Activated T-helper 9 cell treated with anti-CD3 and anti-CD28 coated beads, Interleukin-2, amount 50 U/mL, for 16 hours (primary cell): ENCODE measurements around the gene RAC2.
A peak's percentile ranks its signal among the peaks of the same experiment; 100 is the strongest.

Experiments
- DNase-seq: peaks from one replicate; pipeline ENCODE4 v3.0.0-alpha.2; 2020; ENCODE audit warnings: low read depth

The RAC2 gene

GRCh38 chr22:37244114-37244921 is at the start of gene RAC2:
Gene RAC2, minus strand, starts transcription at chr22:37244269. Its CDS starts 121 bp downstream, at chr22:37244148.
- DNase-seq = peak; percentile 85

DNA sequence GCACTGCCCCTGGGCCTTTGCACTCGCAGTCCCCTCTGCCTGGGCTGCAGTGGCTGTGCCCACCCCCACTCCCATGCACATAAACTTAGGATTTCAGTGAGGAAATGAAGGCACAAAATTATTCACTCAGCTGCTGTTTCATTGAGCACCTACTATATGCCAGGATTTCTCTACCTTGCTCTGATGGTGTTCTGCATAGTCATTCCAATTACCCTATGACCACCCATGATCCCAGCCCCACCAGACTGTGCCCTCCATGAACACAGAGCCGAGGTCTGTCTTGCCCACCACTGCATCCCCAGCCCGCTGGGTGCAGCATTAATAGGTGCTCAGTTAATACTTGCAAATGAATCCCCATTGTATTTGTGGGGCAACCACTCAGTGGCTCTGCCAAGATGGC is 49.1 kb upstream of the RAC2 start:
- DNase-seq = no peak

GRCh38 chr22:37292641-37293040 is 48.6 kb upstream of the RAC2 start:
- no peak for DNase-seq

DNA sequence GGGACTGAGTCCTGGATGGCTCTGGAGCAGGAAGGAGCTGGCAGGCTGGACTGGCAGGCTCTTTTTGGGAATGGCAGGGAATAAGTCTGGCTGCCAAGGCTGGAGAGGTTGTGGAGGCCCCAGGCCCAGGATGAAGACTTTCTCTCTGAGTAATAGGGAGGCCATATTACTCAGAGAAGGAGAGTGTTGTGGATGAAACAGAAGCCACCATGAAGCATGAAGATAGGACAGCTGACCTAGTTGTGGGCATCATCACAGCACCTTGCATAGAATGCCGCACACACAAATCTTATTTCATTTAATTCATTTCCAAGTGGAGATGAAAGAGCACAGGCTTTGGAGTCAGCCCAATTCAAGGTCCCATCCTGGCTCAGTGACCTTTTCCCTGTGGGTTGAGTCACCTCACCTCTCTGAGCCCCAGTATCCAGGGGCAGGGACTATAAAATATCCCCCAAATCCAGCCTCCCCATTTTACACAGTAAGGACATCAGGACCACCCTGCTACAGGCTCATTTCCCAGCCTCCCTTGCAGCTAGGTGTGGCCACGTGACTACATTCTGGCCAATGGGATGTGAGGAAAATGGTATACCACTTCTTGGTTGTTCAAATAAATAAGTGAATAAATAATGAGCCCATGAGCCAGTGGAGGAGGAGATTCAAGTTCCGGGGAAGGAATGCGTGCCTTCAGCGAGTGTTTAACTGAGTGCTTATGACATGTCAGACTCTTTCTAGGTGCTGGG is 47.7 kb upstream of the RAC2 start:
- no peak for DNase-seq

- no peak for DNase-seq
Measured at GRCh38 chr22:37290737-37291136, 46.7 kb upstream of the RAC2 start.

GRCh38 chr22:37289156-37289735 is 45.2 kb upstream of the RAC2 start:
- no peak for DNase-seq

DNA sequence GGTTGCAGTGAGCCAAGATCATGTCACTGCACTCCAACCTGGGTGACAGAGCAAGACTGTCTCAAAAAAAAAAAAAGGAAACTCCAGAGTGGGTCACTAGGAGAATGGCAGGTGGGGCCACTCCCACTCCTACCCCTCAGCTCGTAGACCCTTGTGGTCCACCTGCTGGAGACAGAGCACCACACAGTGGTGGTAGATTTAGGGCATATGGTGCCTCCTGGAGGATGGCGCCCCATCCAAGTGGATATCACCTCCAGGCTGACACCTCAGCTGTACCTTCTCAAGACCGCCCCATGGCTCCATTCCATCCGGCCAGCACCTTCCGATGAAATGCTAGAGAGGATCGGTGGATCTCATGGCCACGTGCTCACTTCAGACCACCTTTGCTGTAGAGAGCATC is 44.5 kb upstream of the RAC2 start:
- DNase-seq = no peak

DNA sequence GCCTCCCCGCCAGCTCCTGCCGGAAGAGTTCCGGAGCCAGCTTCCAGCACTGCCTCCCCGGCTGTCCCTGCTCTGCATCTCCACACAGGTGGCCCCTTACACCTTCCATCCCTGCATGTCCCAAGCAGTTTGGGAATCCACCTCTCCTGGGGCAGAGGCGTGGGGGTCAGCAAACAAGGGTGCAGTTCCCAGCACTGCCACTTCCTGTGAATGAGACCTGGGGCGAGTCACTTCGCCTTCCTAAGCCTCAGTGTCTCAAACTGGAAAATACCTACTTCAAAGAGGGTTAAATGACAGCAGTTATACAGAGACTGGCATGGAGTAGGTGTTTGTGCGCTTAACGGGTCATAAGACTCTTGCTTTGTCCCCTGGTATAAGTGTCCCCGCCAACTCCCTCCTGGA is 43.5 kb upstream of the RAC2 start:
- DNase-seq = no peak

- DNase-seq = no peak
Measured at GRCh38 chr22:37285937-37286336, 41.9 kb upstream of the RAC2 start.

DNA sequence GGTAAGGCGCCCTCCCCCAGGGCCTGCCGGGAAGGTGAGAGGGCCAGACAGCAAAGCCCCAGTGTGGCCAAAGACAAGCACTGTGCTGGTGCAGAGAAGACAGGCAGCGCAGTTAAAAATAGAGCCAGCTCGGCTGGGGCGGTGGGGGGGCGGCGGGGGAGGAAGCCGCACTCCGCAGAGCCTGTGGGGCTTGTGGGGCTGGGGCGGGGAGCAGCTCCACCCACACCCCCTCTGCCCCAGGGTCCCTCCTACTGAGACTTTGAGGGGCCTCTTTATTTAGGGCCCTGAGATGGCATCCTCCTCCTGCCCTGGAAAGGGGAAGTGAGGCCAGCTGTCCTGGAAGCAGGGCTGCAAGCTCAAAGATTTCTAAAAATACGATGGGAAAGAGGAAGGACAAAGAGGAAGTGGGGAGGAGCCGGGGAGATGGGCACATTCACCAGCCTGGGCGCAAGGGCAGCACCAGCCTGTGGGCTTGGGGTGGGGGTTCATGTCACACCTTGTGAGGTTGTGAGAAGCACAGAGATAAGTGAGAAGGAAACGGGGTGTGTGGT is 40.8 kb upstream of the RAC2 start:
- peak; percentile 28 for DNase-seq

DNA sequence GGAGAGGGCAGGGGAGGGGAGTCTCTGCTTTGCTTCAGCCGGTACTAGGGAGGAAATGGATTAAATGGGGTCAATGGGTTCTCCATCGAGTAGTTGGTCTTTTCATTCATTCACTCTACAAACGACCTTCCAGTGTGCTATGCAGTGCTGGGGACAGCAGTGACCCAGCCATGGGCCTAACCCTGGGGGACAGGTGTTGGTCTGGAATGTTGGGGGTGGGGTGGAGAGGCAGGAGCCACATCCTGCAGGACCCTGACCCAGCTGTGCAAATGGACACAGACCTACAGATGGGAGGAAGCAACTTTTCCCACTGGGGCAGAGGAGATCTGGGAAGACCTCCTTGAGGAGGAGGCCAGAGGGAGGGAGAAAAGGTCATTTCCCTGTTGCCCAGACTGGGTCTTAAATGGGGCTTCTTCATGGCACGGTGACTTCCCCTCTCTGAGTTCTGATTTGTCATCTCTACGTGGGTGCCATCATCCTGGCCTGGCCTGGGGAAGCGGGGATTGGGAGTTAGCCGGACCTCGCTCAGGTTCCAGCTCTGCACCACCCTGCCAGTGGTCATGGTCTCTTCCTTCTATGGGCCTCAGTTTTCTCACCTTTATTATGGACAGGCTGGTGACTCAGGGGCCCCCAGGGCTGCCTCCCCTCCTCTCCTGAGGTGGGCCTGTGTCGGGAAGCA is 40.2 kb upstream of the RAC2 start:
- DNase-seq = no peak

DNA sequence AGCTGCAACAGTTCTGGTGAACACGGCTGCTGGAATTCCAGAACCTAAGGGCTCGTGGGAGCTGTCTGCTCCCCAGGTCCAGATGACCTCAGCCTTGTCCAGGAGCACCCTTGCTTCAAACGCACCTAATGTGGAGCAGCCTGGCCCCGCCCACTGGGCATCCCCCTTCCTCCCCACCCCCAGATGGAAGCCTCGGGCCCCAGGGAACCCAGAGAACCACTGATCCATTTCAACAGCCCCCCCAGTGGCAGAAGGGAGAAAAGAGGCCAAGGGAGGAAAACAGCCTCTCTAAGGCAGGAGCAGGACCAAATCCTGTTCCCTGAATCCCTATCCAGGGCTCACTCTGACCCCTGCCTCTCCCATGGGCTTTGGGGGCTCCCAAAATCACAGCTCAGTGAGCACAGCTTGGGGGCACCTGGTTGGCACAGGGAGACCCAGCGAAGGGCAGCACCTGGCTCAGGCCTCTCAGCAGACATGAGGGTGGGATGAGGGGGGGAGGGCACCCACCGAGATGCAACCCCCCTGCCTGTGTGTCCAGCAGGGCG is 39.4 kb upstream of the RAC2 start:
- DNase-seq = peak; percentile 66

DNA sequence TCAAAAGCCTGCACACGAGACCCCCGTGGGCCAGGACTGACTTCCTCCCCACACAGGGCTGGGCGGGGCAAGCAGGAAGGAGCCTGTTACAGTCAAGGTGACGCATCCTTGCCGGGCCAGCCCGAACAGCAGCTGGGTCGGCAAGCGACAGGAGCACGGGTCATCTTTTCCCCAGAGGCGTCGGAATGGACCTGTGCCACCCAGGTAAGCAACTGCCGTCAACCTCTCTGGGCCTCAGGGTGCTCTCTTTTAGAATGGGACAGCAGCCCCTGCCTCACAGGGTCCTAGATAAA is 38.3 kb upstream of the RAC2 start, which contains the start of gene CYTH4:
Gene CYTH4, plus strand, starts transcription at position 124 of the 293 bp plus-strand sequence. Its CDS starts 62 bp downstream, at position 186.
- peak; percentile 71 for DNase-seq

DNA sequence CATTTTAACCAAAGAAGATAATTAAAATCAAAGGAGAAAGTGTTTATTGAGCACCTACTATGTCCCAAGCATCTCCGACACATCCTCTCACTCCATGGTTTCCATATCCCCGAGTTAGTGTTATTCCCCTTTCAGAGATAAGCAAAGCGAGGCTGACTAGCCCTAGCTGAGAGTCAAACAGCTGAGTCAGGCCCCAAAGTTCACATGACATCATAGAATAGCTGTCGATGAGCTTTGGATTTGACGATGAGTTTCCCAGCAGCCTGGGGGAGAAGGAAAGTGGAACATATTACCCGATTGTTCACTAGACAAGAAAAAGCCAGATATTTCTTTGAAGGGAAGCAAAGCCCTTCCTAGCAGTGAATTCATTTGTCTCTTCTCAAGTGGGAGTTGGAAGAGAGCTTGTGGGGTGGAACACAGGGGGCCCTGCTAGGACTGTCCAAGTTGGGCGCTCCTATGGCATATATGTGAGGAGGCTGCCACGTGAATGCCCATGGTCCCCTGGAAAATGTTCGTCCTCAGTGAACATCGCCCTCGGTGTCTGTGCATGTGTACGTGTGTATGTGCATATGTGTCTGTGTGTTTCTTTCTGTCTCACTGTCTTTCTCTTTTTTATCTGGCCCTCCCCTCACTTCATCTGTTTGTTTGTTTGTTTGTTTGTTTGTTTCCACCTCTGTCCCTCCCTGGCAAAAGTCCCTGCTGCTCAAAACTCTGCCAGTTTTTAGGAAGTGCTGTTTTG is 37.7 kb upstream of the RAC2 start:
- DNase-seq = no peak

GRCh38 chr22:37281195-37281594 is 37.1 kb upstream of the RAC2 start:
- no peak for DNase-seq

DNA sequence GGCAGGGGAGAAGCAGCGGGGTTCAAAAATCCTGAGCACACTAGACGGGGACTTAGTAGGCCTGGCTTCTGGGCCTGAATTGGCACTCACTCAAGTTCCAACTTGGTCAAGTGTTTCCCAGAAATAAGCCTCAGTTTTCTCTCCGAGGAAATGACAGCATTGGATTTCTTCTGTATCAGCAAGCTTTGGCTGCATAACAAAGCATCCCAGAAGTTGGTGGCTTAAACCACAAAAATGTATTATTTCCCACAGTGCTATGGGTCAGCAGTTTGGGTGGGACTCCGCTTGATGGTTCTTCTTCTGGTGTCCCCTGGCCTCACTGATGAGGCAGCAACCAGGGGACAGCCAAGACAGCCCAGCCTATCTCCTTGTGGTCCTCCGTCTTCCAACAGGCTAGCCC is 36.6 kb upstream of the RAC2 start:
- DNase-seq = no peak

DNA sequence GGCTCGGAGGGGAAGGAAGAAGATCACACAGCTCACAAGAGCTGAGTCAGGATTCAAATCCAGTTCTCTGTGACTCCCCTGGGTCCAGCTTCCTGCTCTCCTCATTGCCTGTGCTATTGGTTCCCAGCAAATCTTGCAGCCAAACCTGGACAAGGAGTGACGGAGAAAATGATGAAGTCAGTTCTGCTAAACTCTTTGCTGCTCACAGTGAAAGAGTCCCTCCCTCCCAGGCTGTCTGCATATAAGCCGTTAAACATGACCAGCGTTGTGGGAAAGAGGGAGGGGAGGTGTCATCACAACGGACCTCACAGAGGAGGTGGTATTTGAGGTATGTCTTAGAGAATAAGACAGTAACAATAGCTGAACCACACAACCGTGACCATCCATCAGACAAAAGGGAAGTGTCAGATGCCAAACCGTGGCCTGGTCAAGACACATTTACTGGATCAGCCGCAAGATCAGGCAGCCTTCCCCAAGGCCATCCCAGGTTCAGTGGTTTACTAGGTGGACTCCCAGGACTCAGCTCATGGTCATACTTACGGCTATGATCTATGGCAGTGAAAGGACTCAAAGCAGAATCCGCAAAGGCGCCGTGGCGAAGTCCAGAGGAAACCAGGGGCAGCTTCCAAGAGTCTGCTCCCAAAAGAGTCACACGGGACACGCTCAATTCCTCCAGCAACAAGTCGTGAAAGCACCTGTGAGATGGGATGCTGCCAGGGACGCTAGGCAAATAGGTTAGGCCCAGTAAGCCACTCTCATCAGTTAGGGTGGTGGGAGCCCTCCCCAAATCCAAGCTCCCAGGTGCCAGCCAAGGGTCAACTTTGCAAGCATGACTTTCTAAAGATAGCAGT is 35.5 kb upstream of the RAC2 start:
- no peak for DNase-seq

GRCh38 chr22:37278261-37278660 is 34.2 kb upstream of the RAC2 start:
- DNase-seq = no peak

- DNase-seq = no peak
Measured at GRCh38 chr22:37277384-37277783, 33.3 kb upstream of the RAC2 start.

DNA sequence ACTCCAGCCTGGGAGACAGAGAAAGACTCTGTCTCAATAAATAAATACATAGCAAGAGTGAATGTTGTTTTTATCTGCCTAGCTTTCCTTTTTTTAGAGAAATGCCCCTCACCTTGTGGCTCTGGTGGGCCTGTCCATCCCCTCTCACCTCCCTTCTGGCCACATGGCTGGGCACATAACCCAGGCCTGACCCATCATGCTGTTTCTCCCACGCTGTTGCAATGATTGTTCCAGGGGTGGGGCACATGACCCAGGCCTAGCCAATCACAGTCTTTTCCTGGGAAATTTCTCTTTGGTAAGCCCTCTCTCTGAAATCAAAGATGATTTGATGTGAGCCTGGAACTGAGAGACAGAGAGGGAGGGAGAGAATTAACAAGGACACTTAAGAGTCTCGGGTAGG is 32.7 kb upstream of the RAC2 start:
- DNase-seq = no peak
